ENCODE measurements around the gene SCYGR8.
"Not testable (repeated sequence)": the region's sequence is repeated elsewhere in the genome, so short reads cannot be mapped to it uniquely, and the experiment has no call there.

Gene SCYGR8

GRCh38 chr2:227719641-227720040, 26.1 kb upstream of the SCYGR8 start:
- Histone ChIP-seq H3K4me1 (ENCODE audit: insufficient read depth, low read length) (peaks cover 16% of the 10 kb centered on the region; the same call in 1 of the 2 replicates), H3K9me3 (ENCODE audit: insufficient read depth, low read depth, low read length) (no peaks in the 10 kb centered on the region), H3K4me3 (ENCODE audit: low read length) (no peak overlapping the region), H3K36me3 (ENCODE audit: insufficient read depth, low read depth, low read length) (no peaks in the 10 kb centered on the region), H3K27ac (ENCODE audit: low read length) (no peak overlapping the region), H3K27me3 (ENCODE audit: insufficient read depth, low read length) (peaks cover 16% of the 10 kb centered on the region), H3K9ac (ENCODE audit: low read depth, low read length) (no peak overlapping the region)

- Histone ChIP-seq H3K36me3 (ENCODE audit: insufficient read depth, low read depth, low read length) (no peaks in the 10 kb centered on the region), H3K27ac (ENCODE audit: low read length) (no peak overlapping the region), H3K9me3 (ENCODE audit: insufficient read depth, low read depth, low read length) (no peaks in the 10 kb centered on the region), H3K4me1 (ENCODE audit: insufficient read depth, low read length) (peaks cover 16% of the 10 kb centered on the region; the same call in 1 of the 2 replicates), H3K9ac (ENCODE audit: low read depth, low read length) (no peak overlapping the region), H3K27me3 (ENCODE audit: insufficient read depth, low read length) (peaks cover 16% of the 10 kb centered on the region), H3K4me3 (ENCODE audit: low read length) (no peak overlapping the region)
These were observed 25.0 kb upstream of the SCYGR8 start for GRCh38 chr2:227720680-227721079.

GRCh38 chr2:227722821-227723220, 22.9 kb upstream of the SCYGR8 start:
- not testable (repeated sequence) for H3K9ac ChIP-seq (ENCODE audit: low read depth, low read length); H3K4me3 ChIP-seq (ENCODE audit: low read length); H3K4me1 ChIP-seq (ENCODE audit: insufficient read depth, low read length); H3K27me3 ChIP-seq (ENCODE audit: insufficient read depth, low read length); H3K36me3 ChIP-seq (ENCODE audit: insufficient read depth, low read depth, low read length); H3K27ac ChIP-seq (ENCODE audit: low read length); H3K9me3 ChIP-seq (ENCODE audit: insufficient read depth, low read depth, low read length)

GRCh38 chr2:227724394-227725039, 21.2 kb upstream of the SCYGR8 start, which contains the start of gene SCYGR6:
Gene SCYGR6, minus strand, starts transcription at chr2:227724757. Its CDS starts 0 bp downstream, at chr2:227724757.
- no peak within 1 kb of the TSS for H3K27ac ChIP-seq (ENCODE audit: low read length)
- H3K9ac ChIP-seq (ENCODE audit: low read depth, low read length) = no peak within 1 kb of the TSS
- H3K36me3 ChIP-seq (ENCODE audit: insufficient read depth, low read depth, low read length) = no peaks in the 10 kb centered on the region
- no peaks in the 10 kb centered on the region for H3K4me1 ChIP-seq (ENCODE audit: insufficient read depth, low read length)
- H3K4me3 ChIP-seq (ENCODE audit: low read length) = no peak within 1 kb of the TSS
- H3K9me3 ChIP-seq (ENCODE audit: insufficient read depth, low read depth, low read length) = no peaks in the 10 kb centered on the region
- no peaks in the 10 kb centered on the region for H3K27me3 ChIP-seq (ENCODE audit: insufficient read depth, low read length)

- no peaks in the 10 kb centered on the region for H3K9me3 ChIP-seq (ENCODE audit: insufficient read depth, low read depth, low read length)
- no peak within 1 kb of the TSS for H3K9ac ChIP-seq (ENCODE audit: low read depth, low read length)
- H3K27me3 ChIP-seq (ENCODE audit: insufficient read depth, low read length) = no peaks in the 10 kb centered on the region
- no peak within 1 kb of the TSS for H3K4me3 ChIP-seq (ENCODE audit: low read length)
- H3K36me3 ChIP-seq (ENCODE audit: insufficient read depth, low read depth, low read length) = no peaks in the 10 kb centered on the region
- H3K4me1 ChIP-seq (ENCODE audit: insufficient read depth, low read length) = no peaks in the 10 kb centered on the region
- H3K27ac ChIP-seq (ENCODE audit: low read length) = no peak within 1 kb of the TSS
These were observed 17.7 kb upstream of the SCYGR8 start, which contains the start of gene SCYGR7 for GRCh38 chr2:227728035-227728434. Gene SCYGR7, plus strand, starts transcription at chr2:227728335. Its CDS starts 0 bp downstream, at chr2:227728335.

GRCh38 chr2:227739351-227739750, 6.3 kb upstream of the SCYGR8 start:
- Histone ChIP-seq H3K4me1 (ENCODE audit: insufficient read depth, low read length) (no peaks in the 10 kb centered on the region), H3K4me3 (ENCODE audit: low read length) (no peak overlapping the region), H3K9me3 (ENCODE audit: insufficient read depth, low read depth, low read length) (no peaks in the 10 kb centered on the region), H3K9ac (ENCODE audit: low read depth, low read length) (no peak overlapping the region), H3K36me3 (ENCODE audit: insufficient read depth, low read depth, low read length) (no peaks in the 10 kb centered on the region), H3K27me3 (ENCODE audit: insufficient read depth, low read length) (no peaks in the 10 kb centered on the region), H3K27ac (ENCODE audit: low read length) (no peak overlapping the region)

GRCh38 chr2:227740705-227741104, 5.0 kb upstream of the SCYGR8 start:
- H3K9ac ChIP-seq (ENCODE audit: low read depth, low read length); H3K27me3 ChIP-seq (ENCODE audit: insufficient read depth, low read length); H3K9me3 ChIP-seq (ENCODE audit: insufficient read depth, low read depth, low read length); H3K4me1 ChIP-seq (ENCODE audit: insufficient read depth, low read length); H3K4me3 ChIP-seq (ENCODE audit: low read length); H3K27ac ChIP-seq (ENCODE audit: low read length); H3K36me3 ChIP-seq (ENCODE audit: insufficient read depth, low read depth, low read length): not testable (repeated sequence)

- no peak overlapping the region for H3K4me3 ChIP-seq (ENCODE audit: low read length)
- no peaks in the 10 kb centered on the region for H3K36me3 ChIP-seq (ENCODE audit: insufficient read depth, low read depth, low read length)
- H3K27ac ChIP-seq (ENCODE audit: low read length) = no peak overlapping the region
- H3K9ac ChIP-seq (ENCODE audit: low read depth, low read length) = no peak overlapping the region
- H3K4me1 ChIP-seq (ENCODE audit: insufficient read depth, low read length) = no peaks in the 10 kb centered on the region
- H3K9me3 ChIP-seq (ENCODE audit: insufficient read depth, low read depth, low read length) = no peaks in the 10 kb centered on the region
- no peaks in the 10 kb centered on the region for H3K27me3 ChIP-seq (ENCODE audit: insufficient read depth, low read length)
These were observed 2.4 kb downstream of the SCYGR8 start for GRCh38 chr2:227748079-227748478.

GRCh38 chr2:227756261-227756660, 10.6 kb downstream of the SCYGR8 start:
- peaks cover 10% of the 10 kb centered on the region; the same call in 1 of the 2 replicates for H3K4me1 ChIP-seq (ENCODE audit: insufficient read depth, low read length)
- not testable (repeated sequence) for H3K4me3 ChIP-seq (ENCODE audit: low read length); H3K9me3 ChIP-seq (ENCODE audit: insufficient read depth, low read depth, low read length); H3K27me3 ChIP-seq (ENCODE audit: insufficient read depth, low read length); H3K36me3 ChIP-seq (ENCODE audit: insufficient read depth, low read depth, low read length); H3K9ac ChIP-seq (ENCODE audit: low read depth, low read length); H3K27ac ChIP-seq (ENCODE audit: low read length)

- H3K9me3 ChIP-seq (ENCODE audit: insufficient read depth, low read depth, low read length) = no peaks in the 10 kb centered on the region
- no peaks in the 10 kb centered on the region for H3K36me3 ChIP-seq (ENCODE audit: insufficient read depth, low read depth, low read length)
- H3K4me3 ChIP-seq (ENCODE audit: low read length) = no peak overlapping the region
- H3K4me1 ChIP-seq (ENCODE audit: insufficient read depth, low read length) = peaks cover 10% of the 10 kb centered on the region; the same call in 1 of the 2 replicates
- no peak overlapping the region for H3K27ac ChIP-seq (ENCODE audit: low read length)
- H3K27me3 ChIP-seq (ENCODE audit: insufficient read depth, low read length) = no peaks in the 10 kb centered on the region
- no peak overlapping the region for H3K9ac ChIP-seq (ENCODE audit: low read depth, low read length)
These were observed 13.9 kb downstream of the SCYGR8 start for GRCh38 chr2:227759411-227760118.

- Histone ChIP-seq H3K27ac (ENCODE audit: low read length) (no peak overlapping the region), H3K27me3 (ENCODE audit: insufficient read depth, low read length) (no peaks in the 10 kb centered on the region), H3K9ac (ENCODE audit: low read depth, low read length) (no peak overlapping the region), H3K4me3 (ENCODE audit: low read length) (no peak overlapping the region), H3K9me3 (ENCODE audit: insufficient read depth, low read depth, low read length) (no peaks in the 10 kb centered on the region), H3K36me3 (ENCODE audit: insufficient read depth, low read depth, low read length) (no peaks in the 10 kb centered on the region), H3K4me1 (ENCODE audit: insufficient read depth, low read length) (peaks cover 10% of the 10 kb centered on the region; the same call in 1 of the 2 replicates)
These were observed 16.2 kb downstream of the SCYGR8 start for GRCh38 chr2:227761740-227762476.

Measured in iPS-20b (cell line).